CD14-positive monocyte (primary cell): ENCODE measurements around the gene PSMD14. TPM values are rescaled to one million over a fixed set of nuclear protein-coding genes. Genes with fewer than 3 reads are reported as not detected.

Experiments used
- DNase-seq, 3 donors: peaks; one replicate each; pipeline ENCODE4 v3.0.0-alpha.2; 2011 to 2022
- H2AFZ ChIP-seq: 2 replicates; pipeline ENCODE4 v1.6.0; 2012; ENCODE audit warnings: mild to moderate bottlenecking, low read depth, low read length, inconsistent platforms; ENCODE audit not compliant: insufficient read depth, poor library complexity, severe bottlenecking
- H3K27ac ChIP-seq, 2 donors: 1 replicate in 1 of 2; 2 replicates in 1 of 2; pipeline ENCODE4 v1.5.1; 2012 to 2013; ENCODE audit warnings: low read length in 2 of 2, control low read depth in 1 of 2, inconsistent platforms in 1 of 2, low read depth in 1 of 2, mild to moderate bottlenecking in 1 of 2
- H3K27me3 ChIP-seq, 2 donors: one replicate each; pipeline versions ENCODE4 v1.6.0 to v1.6.1; 2011 to 2013; ENCODE audit warnings: low read length in 2 of 2; ENCODE audit not compliant: control insufficient read depth in 2 of 2, insufficient read depth in 2 of 2
- H3K36me3 ChIP-seq, 2 donors: replicated peaks in 1 of 2; 1 replicate in 1 of 2; 2 replicates in 1 of 2; pipeline versions ENCODE4 v1.5.1 to v1.6.1; 2012 to 2013; ENCODE audit warnings: low read length in 2 of 2, control low read depth in 1 of 2, inconsistent platforms in 1 of 2, mild to moderate bottlenecking in 1 of 2; ENCODE audit not compliant: insufficient read depth in 2 of 2, control insufficient read depth in 1 of 2
- H3K4me1 ChIP-seq, 2 donors: 1 replicate in 1 of 2; 2 replicates in 1 of 2; pipeline versions ENCODE4 v1.5.1 to v1.6.1; 2012 to 2013; ENCODE audit warnings: low read length in 2 of 2, control low read depth in 1 of 2, inconsistent platforms in 1 of 2, mild to moderate bottlenecking in 1 of 2, moderate library complexity in 1 of 2; ENCODE audit not compliant: insufficient read depth in 2 of 2, control insufficient read depth in 1 of 2
- H3K4me2 ChIP-seq: replicated peaks from 2 replicates; pipeline ENCODE3; 2012; ENCODE audit warnings: low read length, moderate library complexity, mild to moderate bottlenecking; ENCODE audit not compliant: poor library complexity, severe bottlenecking; ENCODE audit errors: extremely low read depth
- H3K4me3 ChIP-seq, 3 experiments: fragments of 200-600 bp in 1 of 3; sonication (generic) in 1 of 3; replicated peaks in 1 of 3; 1 replicate in 2 of 3; 2 replicates in 1 of 3; pipeline ENCODE4 v1.5.1; 2011 to 2013; ENCODE audit warnings: low read length in 3 of 3, mild to moderate bottlenecking in 3 of 3, control low read depth in 2 of 3, low read depth in 2 of 3, inconsistent platforms in 1 of 3, moderate library complexity in 1 of 3
- H3K79me2 ChIP-seq: 2 replicates; pipeline ENCODE4 v1.6.0; 2012; ENCODE audit warnings: mild to moderate bottlenecking, control low read depth, inconsistent platforms, low read length, moderate library complexity; ENCODE audit not compliant: insufficient read depth
- H3K9ac ChIP-seq: 2 replicates; pipeline ENCODE4 v1.6.0; 2017; ENCODE audit warnings: low read length, mild to moderate bottlenecking; ENCODE audit not compliant: insufficient read depth, poor library complexity, severe bottlenecking
- H3K9me3 ChIP-seq, 2 donors: replicated peaks in 1 of 2; 1 replicate in 1 of 2; 2 replicates in 1 of 2; pipeline versions ENCODE4 v1.5.1 to v1.6.1; 2012 to 2013; ENCODE audit warnings: low read length in 2 of 2, control low read depth in 1 of 2; ENCODE audit not compliant: control insufficient read depth in 1 of 2, insufficient read depth in 1 of 2
- H4K20me1 ChIP-seq: 2 replicates; pipeline ENCODE4 v1.6.0; 2012; ENCODE audit warnings: mild to moderate bottlenecking, low read length, control low read depth, moderate library complexity; ENCODE audit not compliant: insufficient read depth
- H3K27ac Mint-ChIP-seq, 7 donors: one replicate each; pipeline ENCODE4 v1.8.0; 2020; ENCODE audit warnings: mild to moderate bottlenecking in 7 of 7, mixed read lengths in 7 of 7, moderate library complexity in 6 of 7, inconsistent platforms in 2 of 7
- H3K27me3 Mint-ChIP-seq, 3 donors: one replicate each; pipeline ENCODE4 v1.8.0; 2021 to 2022; ENCODE audit warnings: low read depth in 3 of 3, mild to moderate bottlenecking in 3 of 3, mixed read lengths in 3 of 3, moderate library complexity in 3 of 3, inconsistent platforms in 1 of 3
- H3K36me3 Mint-ChIP-seq, 2 donors: one replicate each; pipeline ENCODE4 v1.8.0; 2020; ENCODE audit warnings: mixed read lengths in 2 of 2, inconsistent platforms in 1 of 2, mild to moderate bottlenecking in 1 of 2
- H3K4me1 Mint-ChIP-seq: one replicate; pipeline ENCODE4 v1.8.0; 2020; ENCODE audit warnings: mild to moderate bottlenecking, mixed read lengths
- H3K4me3 Mint-ChIP-seq, 2 donors: one replicate each; pipeline ENCODE4 v1.8.0; 2020; ENCODE audit warnings: mild to moderate bottlenecking in 2 of 2, mixed read lengths in 2 of 2, moderate library complexity in 1 of 2
- H3K9me3 Mint-ChIP-seq, 7 donors: one replicate each; pipeline ENCODE4 v1.8.0; 2020 to 2022; ENCODE audit warnings: mixed read lengths in 7 of 7, mild to moderate bottlenecking in 6 of 7, moderate library complexity in 6 of 7, inconsistent platforms in 2 of 7
- WGBS: methylation state at CpG from one replicate; pipeline ENCODE4 v1.1.5; 2013; ENCODE audit warnings: missing lambda C conversion rate; ENCODE audit not compliant: insufficient coverage; 5-methylcytosine and 5-hydroxymethylcytosine counted together
- intact Hi-C, 2 donors: fragments of 100-400 bp; cut with micrococcal nuclease; formaldehyde crosslinking; loops; one replicate each; pipeline versions ENCODE4 v1.15.0 to v1.15.1; 2023
- polyA plus RNA-seq, 3 donors: library from polyadenylated mRNA; depleted of rRNA in 1 of 3; unstranded in 2 of 3; stranded (reverse) in 1 of 3; fragments of 300-500 nt in 2 of 3; fragments of >200 nt in 1 of 3; fragmentation: Illumina TruSeq in 2 of 3; gene quantifications; 1 replicate in 2 of 3; 2 replicates in 1 of 3; pipeline ENCODE4 v1.2.3, GENCODE V29; 2012 to 2021
- TF ChIP-seq, protein P1 (sequence below): fragments of 200-600 bp; IDR thresholded peaks from one replicate; pipeline ENCODE4 v1.8.0; 2022; ENCODE audit warnings: antibody characterized with exemption, mild to moderate bottlenecking

The PSMD14 gene
- polyA plus RNA-seq, 3 donors, result 8.7 to 37.8 (median 29.3) TPM

DNA sequence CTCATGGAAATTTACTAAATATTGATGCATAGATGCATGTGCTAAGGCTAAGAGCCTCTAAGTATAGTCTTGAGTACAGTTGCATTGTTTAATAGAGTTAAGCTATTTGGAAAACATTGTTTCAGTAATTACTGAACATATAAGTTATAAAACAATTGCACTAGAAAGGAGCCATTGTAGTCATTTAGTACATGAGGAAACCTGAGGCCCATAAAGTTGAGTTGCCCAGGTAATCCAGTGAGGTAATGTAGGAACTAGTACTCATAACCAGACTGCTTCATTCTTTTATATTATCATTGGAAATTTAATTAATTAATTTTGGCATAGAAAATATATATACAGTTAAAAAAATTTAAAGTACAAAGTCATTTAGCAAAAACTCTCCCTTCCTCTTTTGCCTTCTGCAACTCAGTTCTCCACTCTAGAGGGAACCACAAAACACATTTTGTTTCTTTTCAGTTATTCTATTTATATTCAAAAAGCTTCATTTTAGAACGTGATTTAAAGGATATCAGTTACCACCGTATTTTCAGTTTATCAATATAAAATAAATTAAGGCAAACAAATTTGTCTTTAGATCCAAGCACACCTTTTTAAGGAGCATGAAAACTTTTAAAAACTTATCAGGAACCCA, 80.0 kb downstream of the PSMD14 start:
- no peak overlapping the region for H2AFZ ChIP-seq
- H3K36me3 ChIP-seq, result peaks cover 14 to 57% of the 10 kb centered on the region in 2 donors
- WGBS, result no CpG with 5 or more reads among the region's 2 CpGs
- H3K27ac ChIP-seq, result no peak overlapping the region
- no peak overlapping the region for H3K27ac Mint-ChIP-seq
- DNase-seq, result no peak
- no peaks in the 10 kb centered on the region for H3K4me1 ChIP-seq
- no peaks in the 10 kb centered on the region for H4K20me1 ChIP-seq
- no peak overlapping the region for H3K4me3 ChIP-seq
- H3K36me3 Mint-ChIP-seq, result peaks cover 39 to 46% of the 10 kb centered on the region in 2 donors
- H3K9me3 Mint-ChIP-seq, result no peaks in the 10 kb centered on the region
- intact Hi-C loops, result no loop called here
- TF ChIP-seq, protein P1, sequence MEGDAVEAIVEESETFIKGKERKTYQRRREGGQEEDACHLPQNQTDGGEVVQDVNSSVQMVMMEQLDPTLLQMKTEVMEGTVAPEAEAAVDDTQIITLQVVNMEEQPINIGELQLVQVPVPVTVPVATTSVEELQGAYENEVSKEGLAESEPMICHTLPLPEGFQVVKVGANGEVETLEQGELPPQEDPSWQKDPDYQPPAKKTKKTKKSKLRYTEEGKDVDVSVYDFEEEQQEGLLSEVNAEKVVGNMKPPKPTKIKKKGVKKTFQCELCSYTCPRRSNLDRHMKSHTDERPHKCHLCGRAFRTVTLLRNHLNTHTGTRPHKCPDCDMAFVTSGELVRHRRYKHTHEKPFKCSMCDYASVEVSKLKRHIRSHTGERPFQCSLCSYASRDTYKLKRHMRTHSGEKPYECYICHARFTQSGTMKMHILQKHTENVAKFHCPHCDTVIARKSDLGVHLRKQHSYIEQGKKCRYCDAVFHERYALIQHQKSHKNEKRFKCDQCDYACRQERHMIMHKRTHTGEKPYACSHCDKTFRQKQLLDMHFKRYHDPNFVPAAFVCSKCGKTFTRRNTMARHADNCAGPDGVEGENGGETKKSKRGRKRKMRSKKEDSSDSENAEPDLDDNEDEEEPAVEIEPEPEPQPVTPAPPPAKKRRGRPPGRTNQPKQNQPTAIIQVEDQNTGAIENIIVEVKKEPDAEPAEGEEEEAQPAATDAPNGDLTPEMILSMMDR, result no peak
- peaks cover 5% of the 10 kb centered on the region for H3K4me1 Mint-ChIP-seq
- H3K9me3 ChIP-seq, result no peaks in the 10 kb centered on the region
- no peaks in the 10 kb centered on the region for H3K27me3 ChIP-seq
- no peaks in the 10 kb centered on the region for H3K27me3 Mint-ChIP-seq
- H3K79me2 ChIP-seq, result no peaks in the 10 kb centered on the region
- H3K4me3 Mint-ChIP-seq, result no peak overlapping the region
- no peak overlapping the region for H3K4me2 ChIP-seq
- no peak overlapping the region for H3K9ac ChIP-seq

DNA sequence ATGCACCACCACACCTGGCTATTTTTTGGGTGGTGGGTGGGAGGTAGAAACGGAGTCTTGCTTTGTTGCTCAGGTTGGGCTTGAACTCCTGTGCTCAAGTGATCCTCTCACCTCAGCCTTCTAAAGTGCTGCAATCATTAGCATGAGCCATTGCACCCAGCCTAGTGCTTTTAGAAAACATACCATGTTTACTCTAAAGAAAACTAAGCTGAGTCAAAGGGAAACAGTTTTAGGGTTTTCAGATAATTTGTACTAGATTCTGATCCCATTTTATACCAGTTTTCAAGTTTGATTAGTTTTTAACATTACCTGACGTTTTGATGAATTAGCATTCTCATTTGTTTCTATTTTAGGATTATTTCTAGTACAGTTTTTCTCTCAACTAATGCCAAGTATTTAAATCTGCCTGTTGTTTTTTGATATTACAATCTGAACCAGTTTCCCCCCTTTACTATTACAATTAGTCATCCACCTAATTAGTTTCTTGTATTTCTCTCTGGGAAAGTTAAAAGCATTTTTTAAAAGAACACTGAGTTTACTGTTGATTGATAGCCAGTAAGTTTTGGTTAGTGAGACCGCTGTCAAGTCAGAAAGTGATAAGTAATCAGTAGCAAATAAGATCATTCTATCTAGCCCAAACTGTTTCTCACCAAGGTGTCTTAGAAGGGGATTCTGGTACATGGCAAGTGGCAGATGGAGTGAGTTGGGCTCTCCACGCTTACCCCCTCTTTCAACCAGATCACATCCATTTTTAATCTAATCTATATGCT, 83.7 kb downstream of the PSMD14 start:
- no CpG with 5 or more reads among the region's 4 CpGs for WGBS
- Mint-ChIP-seq H3K27ac (no peak overlapping the region), H3K27me3 (no peaks in the 10 kb centered on the region), H3K9me3 (no peaks in the 10 kb centered on the region), H3K36me3 (peaks cover 55 to 65% of the 10 kb centered on the region in 2 donors), H3K4me3 (no peak overlapping the region), H3K4me1 (peaks cover 4% of the 10 kb centered on the region)
- H3K9me3 ChIP-seq, result no peaks in the 10 kb centered on the region
- intact Hi-C loops, result no loop called here
- H3K4me2 ChIP-seq, result no peak overlapping the region
- no peak overlapping the region for H3K4me3 ChIP-seq
- H4K20me1 ChIP-seq, result no peaks in the 10 kb centered on the region
- no peak overlapping the region for H2AFZ ChIP-seq
- no peaks in the 10 kb centered on the region for H3K27me3 ChIP-seq
- H3K36me3 ChIP-seq, result peaks cover 36 to 78% of the 10 kb centered on the region in 2 donors
- TF ChIP-seq, protein P1, result no peak
- H3K27ac ChIP-seq, result no peak overlapping the region
- H3K79me2 ChIP-seq, result no peaks in the 10 kb centered on the region
- H3K4me1 ChIP-seq, result no peaks in the 10 kb centered on the region
- DNase-seq, result no peak
- H3K9ac ChIP-seq, result no peak overlapping the region
